Liver (tissue), 9 donors: ENCODE results near the gene PARD6G. TPM values are rescaled to one million over a fixed set of nuclear protein-coding genes. Genes with fewer than 3 reads are reported as not detected.

Source experiments
- DNase-seq: peaks from one replicate; pipeline ENCODE4 v3.0.0-alpha.2; 2017; ENCODE audit warnings: low spot score
- H3K27ac ChIP-seq, 2 donors: one replicate each; pipeline ENCODE4 v1.7.0; 2013; ENCODE audit warnings: inconsistent platforms in 2 of 2, low read length in 2 of 2, control low read depth in 1 of 2, low read depth in 1 of 2, mild to moderate bottlenecking in 1 of 2
- H3K27me3 ChIP-seq, 4 donors: one replicate each; pipeline versions ENCODE4 v1.6.1 to v1.7.0; 2013; ENCODE audit warnings: low read length in 3 of 4, inconsistent platforms in 1 of 4, mild to moderate bottlenecking in 1 of 4, moderate library complexity in 1 of 4; ENCODE audit not compliant: control insufficient read depth in 4 of 4, insufficient read depth in 4 of 4
- H3K36me3 ChIP-seq, 4 donors: one replicate each; pipeline versions ENCODE4 v1.6.1 to v1.7.0; 2013; ENCODE audit warnings: low read length in 3 of 4, mild to moderate bottlenecking in 3 of 4, low read depth in 1 of 4, moderate library complexity in 1 of 4; ENCODE audit not compliant: control insufficient read depth in 4 of 4, insufficient read depth in 3 of 4
- H3K4me1 ChIP-seq, 4 donors: one replicate each; pipeline versions ENCODE4 v1.6.1 to v1.7.0; 2013; ENCODE audit warnings: low read length in 3 of 4, mild to moderate bottlenecking in 3 of 4, moderate library complexity in 1 of 4; ENCODE audit not compliant: control insufficient read depth in 4 of 4, insufficient read depth in 4 of 4
- H3K4me3 ChIP-seq, 3 donors: one replicate each; pipeline versions ENCODE4 v1.6.1 to v1.7.0; 2013; ENCODE audit warnings: low read length in 3 of 3, control low read depth in 1 of 3, low read depth in 1 of 3, mild to moderate bottlenecking in 1 of 3
- H3K9ac ChIP-seq, 2 donors: one replicate each; pipeline ENCODE4 v1.7.0; 2013; ENCODE audit warnings: low read length in 2 of 2, mild to moderate bottlenecking in 2 of 2, moderate library complexity in 2 of 2, control low read depth in 1 of 2, low read depth in 1 of 2
- H3K9me3 ChIP-seq, 4 donors: one replicate each; pipeline versions ENCODE4 v1.6.1 to v1.7.0; 2013; ENCODE audit warnings: low read length in 3 of 4; ENCODE audit not compliant: control insufficient read depth in 4 of 4
- EGR1 ChIP-seq, 2 donors: IDR thresholded peaks; 2 replicates each; pipeline ENCODE4 v1.6.1; 2016 to 2018; ENCODE audit warnings: antibody characterized with exemption in 2 of 2, low read depth in 2 of 2
- FOXA1 ChIP-seq: IDR thresholded peaks from 2 replicates; pipeline ENCODE4 v1.6.1; 2016; ENCODE audit warnings: antibody characterized with exemption
- FOXA2 ChIP-seq: IDR thresholded peaks from 2 replicates; pipeline ENCODE4 v1.6.1; 2016; ENCODE audit warnings: antibody characterized with exemption
- GABPA ChIP-seq, 2 donors: IDR thresholded peaks in 1 of 2; conservative IDR thresholded peaks in 1 of 2; 2 replicates each; pipeline ENCODE4 v1.6.1; 2016; ENCODE audit warnings: antibody characterized with exemption in 2 of 2, mild to moderate bottlenecking in 1 of 2, moderate library complexity in 1 of 2
- HNF4A ChIP-seq, 2 donors: conservative IDR thresholded peaks; 2 replicates each; pipeline ENCODE4 v1.6.1; 2016; ENCODE audit warnings: antibody characterized with exemption in 2 of 2, mild to moderate bottlenecking in 2 of 2
- HNF4G ChIP-seq: IDR thresholded peaks from 2 replicates; pipeline ENCODE4 v1.6.1; 2016; ENCODE audit warnings: antibody characterized with exemption
- NR2F2 ChIP-seq: IDR thresholded peaks from 2 replicates; pipeline ENCODE4 v1.6.1; 2016; ENCODE audit warnings: antibody characterized with exemption
- RAD21 ChIP-seq, 2 donors: IDR thresholded peaks; 2 replicates each; pipeline ENCODE4 v1.6.1; 2016; ENCODE audit warnings: antibody characterized with exemption in 2 of 2, mild to moderate bottlenecking in 2 of 2
- RXRA ChIP-seq, 2 donors: IDR thresholded peaks; 2 replicates each; pipeline ENCODE4 v1.6.1; 2017 to 2018; ENCODE audit warnings: antibody characterized with exemption in 2 of 2, mild to moderate bottlenecking in 1 of 2
- SP1 ChIP-seq: IDR thresholded peaks from 2 replicates; pipeline ENCODE4 v1.6.1; 2018; ENCODE audit warnings: antibody characterized with exemption, mild to moderate bottlenecking
- YY1 ChIP-seq: IDR thresholded peaks from 2 replicates; pipeline ENCODE4 v1.6.1; 2016; ENCODE audit warnings: antibody characterized with exemption, mild to moderate bottlenecking
- WGBS: extraction: QIAGEN DNeasy Blood & Tissue Kit; methylation state at CpG from one replicate; pipeline ENCODE4 v1.1.7; 2013; 5-methylcytosine and 5-hydroxymethylcytosine counted together
- polyA plus RNA-seq, 2 donors: library from polyadenylated mRNA; stranded (reverse) in 1 of 2; unstranded in 1 of 2; fragments of 200-250 nt in 1 of 2; fragments of >200 nt in 1 of 2; fragmentation: Nextera tagmentation in 1 of 2; extraction: Ambion mirVana in 1 of 2; gene quantifications; one replicate each; pipeline versions ENCODE4 v1.2.1 to v1.2.3, GENCODE V29; 2013 to 2015
- total RNA-seq, 2 donors: library from RNA; depleted of rRNA; stranded (reverse); fragments of >200 nt; gene quantifications; one replicate each; pipeline ENCODE4 v1.2.3, GENCODE V29; 2014
- TF ChIP-seq, protein P1 (sequence below): fragments of 150-350 bp; IDR thresholded peaks from 2 replicates; pipeline ENCODE4 v1.5.1; 2017; ENCODE audit warnings: improper control_type of control experiment, low read depth, low read length; ENCODE audit not compliant: missing input control
- TF ChIP-seq, protein P2 (sequence below): IDR thresholded peaks from 2 replicates; pipeline ENCODE4 v1.6.1; 2016; ENCODE audit warnings: antibody characterized with exemption
- TF ChIP-seq, protein P3 (sequence below): IDR thresholded peaks from 2 replicates; pipeline ENCODE4 v1.6.1; 2016; ENCODE audit warnings: antibody characterized with exemption
- TF ChIP-seq, protein P4 (sequence below): IDR thresholded peaks from 2 replicates; pipeline ENCODE4 v1.6.1; 2016; ENCODE audit warnings: antibody characterized with exemption, mild to moderate bottlenecking
- donor health status: healthy.
- donor health status: healthy.
- donor health status: healthy.
- donor health status: healthy.
- donor health status: healthy.

Gene PARD6G
- total and polyA plus RNA-seq, 4 donors = 0.96 to 2.4 (median 1.8) TPM

- H3K9me3 ChIP-seq = no peaks in the 10 kb centered on the region
- DNase-seq = no peak
- H3K36me3 ChIP-seq = no peaks in the 10 kb centered on the region
- H3K9ac ChIP-seq = no peak overlapping the region
- TF ChIP-seq RAD21 (IDR thresholded peaks at IDR 0.05) (no peak), GABPA (IDR thresholded peaks at IDR 0.05 in 1 of 2, conservative IDR thresholded peaks at IDR 0.05 in 1 of 2) (no peak), EGR1 (IDR thresholded peaks at IDR 0.05; ENCODE audit: low read depth in 2 of 2) (no peak), SP1 (no peak), HNF4A (conservative IDR thresholded peaks at IDR 0.05) (no peak), YY1 (no peak), NR2F2 (no peak), FOXA1 (no peak), HNF4G (no peak), RXRA (IDR thresholded peaks at IDR 0.05) (no peak)
- TF ChIP-seq, protein P1, sequence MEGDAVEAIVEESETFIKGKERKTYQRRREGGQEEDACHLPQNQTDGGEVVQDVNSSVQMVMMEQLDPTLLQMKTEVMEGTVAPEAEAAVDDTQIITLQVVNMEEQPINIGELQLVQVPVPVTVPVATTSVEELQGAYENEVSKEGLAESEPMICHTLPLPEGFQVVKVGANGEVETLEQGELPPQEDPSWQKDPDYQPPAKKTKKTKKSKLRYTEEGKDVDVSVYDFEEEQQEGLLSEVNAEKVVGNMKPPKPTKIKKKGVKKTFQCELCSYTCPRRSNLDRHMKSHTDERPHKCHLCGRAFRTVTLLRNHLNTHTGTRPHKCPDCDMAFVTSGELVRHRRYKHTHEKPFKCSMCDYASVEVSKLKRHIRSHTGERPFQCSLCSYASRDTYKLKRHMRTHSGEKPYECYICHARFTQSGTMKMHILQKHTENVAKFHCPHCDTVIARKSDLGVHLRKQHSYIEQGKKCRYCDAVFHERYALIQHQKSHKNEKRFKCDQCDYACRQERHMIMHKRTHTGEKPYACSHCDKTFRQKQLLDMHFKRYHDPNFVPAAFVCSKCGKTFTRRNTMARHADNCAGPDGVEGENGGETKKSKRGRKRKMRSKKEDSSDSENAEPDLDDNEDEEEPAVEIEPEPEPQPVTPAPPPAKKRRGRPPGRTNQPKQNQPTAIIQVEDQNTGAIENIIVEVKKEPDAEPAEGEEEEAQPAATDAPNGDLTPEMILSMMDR = no peak
- TF ChIP-seq, protein P2, sequence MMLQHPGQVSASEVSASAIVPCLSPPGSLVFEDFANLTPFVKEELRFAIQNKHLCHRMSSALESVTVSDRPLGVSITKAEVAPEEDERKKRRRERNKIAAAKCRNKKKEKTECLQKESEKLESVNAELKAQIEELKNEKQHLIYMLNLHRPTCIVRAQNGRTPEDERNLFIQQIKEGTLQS = no peak
- TF ChIP-seq, protein P3, sequence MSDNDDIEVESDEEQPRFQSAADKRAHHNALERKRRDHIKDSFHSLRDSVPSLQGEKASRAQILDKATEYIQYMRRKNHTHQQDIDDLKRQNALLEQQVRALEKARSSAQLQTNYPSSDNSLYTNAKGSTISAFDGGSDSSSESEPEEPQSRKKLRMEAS = no peak
- 46% methylated on average over 6 of the region's 6 CpGs for WGBS
- H3K4me1 ChIP-seq = no peaks in the 10 kb centered on the region
- no peak overlapping the region for H3K27ac ChIP-seq
- H3K27me3 ChIP-seq = no peaks in the 10 kb centered on the region
- H3K4me3 ChIP-seq = no peak overlapping the region
Measured at GRCh38 chr18:80210312-80211083, 36.8 kb downstream of the PARD6G start.

GRCh38 chr18:80208620-80209019 is 38.7 kb downstream of the PARD6G start:
- Histone ChIP-seq H3K9me3 (no peaks in the 10 kb centered on the region), H3K27ac (no peak overlapping the region), H3K9ac (no peak overlapping the region), H3K4me1 (no peaks in the 10 kb centered on the region), H3K27me3 (no peaks in the 10 kb centered on the region), H3K36me3 (no peaks in the 10 kb centered on the region), H3K4me3 (no peak overlapping the region)
- DNase-seq = no peak
- TF ChIP-seq RXRA (IDR thresholded peaks at IDR 0.05) (no peak), FOXA1 (no peak), EGR1 (IDR thresholded peaks at IDR 0.05; ENCODE audit: low read depth in 2 of 2) (no peak), FOXA2 (no peak)
- TF ChIP-seq, protein P4, sequence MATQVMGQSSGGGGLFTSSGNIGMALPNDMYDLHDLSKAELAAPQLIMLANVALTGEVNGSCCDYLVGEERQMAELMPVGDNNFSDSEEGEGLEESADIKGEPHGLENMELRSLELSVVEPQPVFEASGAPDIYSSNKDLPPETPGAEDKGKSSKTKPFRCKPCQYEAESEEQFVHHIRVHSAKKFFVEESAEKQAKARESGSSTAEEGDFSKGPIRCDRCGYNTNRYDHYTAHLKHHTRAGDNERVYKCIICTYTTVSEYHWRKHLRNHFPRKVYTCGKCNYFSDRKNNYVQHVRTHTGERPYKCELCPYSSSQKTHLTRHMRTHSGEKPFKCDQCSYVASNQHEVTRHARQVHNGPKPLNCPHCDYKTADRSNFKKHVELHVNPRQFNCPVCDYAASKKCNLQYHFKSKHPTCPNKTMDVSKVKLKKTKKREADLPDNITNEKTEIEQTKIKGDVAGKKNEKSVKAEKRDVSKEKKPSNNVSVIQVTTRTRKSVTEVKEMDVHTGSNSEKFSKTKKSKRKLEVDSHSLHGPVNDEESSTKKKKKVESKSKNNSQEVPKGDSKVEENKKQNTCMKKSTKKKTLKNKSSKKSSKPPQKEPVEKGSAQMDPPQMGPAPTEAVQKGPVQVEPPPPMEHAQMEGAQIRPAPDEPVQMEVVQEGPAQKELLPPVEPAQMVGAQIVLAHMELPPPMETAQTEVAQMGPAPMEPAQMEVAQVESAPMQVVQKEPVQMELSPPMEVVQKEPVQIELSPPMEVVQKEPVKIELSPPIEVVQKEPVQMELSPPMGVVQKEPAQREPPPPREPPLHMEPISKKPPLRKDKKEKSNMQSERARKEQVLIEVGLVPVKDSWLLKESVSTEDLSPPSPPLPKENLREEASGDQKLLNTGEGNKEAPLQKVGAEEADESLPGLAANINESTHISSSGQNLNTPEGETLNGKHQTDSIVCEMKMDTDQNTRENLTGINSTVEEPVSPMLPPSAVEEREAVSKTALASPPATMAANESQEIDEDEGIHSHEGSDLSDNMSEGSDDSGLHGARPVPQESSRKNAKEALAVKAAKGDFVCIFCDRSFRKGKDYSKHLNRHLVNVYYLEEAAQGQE = no peak
- WGBS = 80% methylated on average over 4 of the region's 4 CpGs
